Activated CD4-positive, alpha-beta T cell treated with anti-CD3 and anti-CD28 coated beads for 1 hour (primary cell): ENCODE results near the gene BMPR1A.
A peak's percentile ranks its signal among the peaks of the same experiment; 100 is the strongest.
"Not testable (repeated sequence)": the region's sequence is repeated elsewhere in the genome, so short reads cannot be mapped to it uniquely, and the experiment has no call there.

Source experiments
- DNase-seq: peaks from one replicate; pipeline ENCODE4 v3.0.0-alpha.2; 2020

BMPR1A gene

GRCh38 chr10:86943316-86944030, 187.1 kb downstream of the BMPR1A start:
- no peak for DNase-seq

GRCh38 chr10:86944031-86944419, 187.6 kb downstream of the BMPR1A start:
- no peak for DNase-seq

- DNase-seq: no peak
Measured at GRCh38 chr10:86944471-86944870, 188.1 kb downstream of the BMPR1A start.

GRCh38 chr10:86944907-86945306, 188.5 kb downstream of the BMPR1A start:
- DNase-seq: no peak

GRCh38 chr10:86945361-86946212, 189.2 kb downstream of the BMPR1A start:
- no peak for DNase-seq

GRCh38 chr10:86946213-86947155, 190.1 kb downstream of the BMPR1A start:
- peak; percentile 3 for DNase-seq

- not testable (repeated sequence) for DNase-seq
Measured at GRCh38 chr10:86947806-86948205, 191.4 kb downstream of the BMPR1A start.

GRCh38 chr10:86950349-86950748, 193.9 kb downstream of the BMPR1A start:
- no peak for DNase-seq

GRCh38 chr10:86951184-86951761, 194.9 kb downstream of the BMPR1A start:
- DNase-seq: no peak

- DNase-seq: no peak
Measured at GRCh38 chr10:86952106-86952505, 195.7 kb downstream of the BMPR1A start.

- not testable (repeated sequence) for DNase-seq
Measured at GRCh38 chr10:86952697-86953096, 196.3 kb downstream of the BMPR1A start.

- no peak for DNase-seq
Measured at GRCh38 chr10:86953747-86954680, 197.6 kb downstream of the BMPR1A start.

GRCh38 chr10:86954681-86955500, 198.5 kb downstream of the BMPR1A start:
- no peak for DNase-seq

GRCh38 chr10:86955501-86956194, 199.2 kb downstream of the BMPR1A start:
- DNase-seq: no peak

GRCh38 chr10:86956195-86956847, 199.9 kb downstream of the BMPR1A start:
- no peak for DNase-seq

- DNase-seq: no peak
Measured at GRCh38 chr10:86956848-86957448, 200.5 kb downstream of the BMPR1A start.

- DNase-seq: no peak
Measured at GRCh38 chr10:86957471-86958115, 201.2 kb downstream of the BMPR1A start, which contains the start of gene MMRN2. TSS of gene MMRN2 (minus strand) at chr10:86957615. CDS start at chr10:86957541, 74 bp downstream.
